Fibroblast of lung (primary cell): ENCODE measurements around the gene CHMP2A.
A peak's percentile ranks its signal among the peaks of the same experiment; 100 is the strongest.

ENCODE experiments used
- CTCF ChIP-seq, 2 donors: IDR thresholded peaks in 1 of 2; conservative IDR thresholded peaks in 1 of 2; 1 replicate in 1 of 2; 2 replicates in 1 of 2; pipeline ENCODE4 v1.5.1; 2011 to 2012; ENCODE audit warnings: low read length in 2 of 2, control low read depth in 1 of 2, inconsistent platforms in 1 of 2, low read depth in 1 of 2, mild to moderate bottlenecking in 1 of 2
- EZH2 ChIP-seq: IDR thresholded peaks from 2 replicates; pipeline ENCODE4 v1.5.1; 2012; ENCODE audit warnings: low read length, control low read depth, mild to moderate bottlenecking; ENCODE audit errors: missing control alignments

- TF ChIP-seq CTCF (conservative IDR thresholded peaks at IDR 0.05 in 1 of 2, IDR thresholded peaks at IDR 0.05 in 1 of 2; ENCODE audit: low read depth in 1 of 2, low read length in 2 of 2): peak; percentile 89 to 99
- no peak for TF ChIP-seq EZH2
Observed at GRCh38 chr19:58581227-58582141, 26.6 kb upstream of the CHMP2A start.
